HCT116 (cell line): ENCODE data around the gene NFKB1.

Experiments used
- FOSL1 ChIP-seq: IDR thresholded peaks from 2 replicates; pipeline ENCODE4 v1.6.1; 2012; ENCODE audit warnings: low read depth
- POLR2A ChIP-seq: IDR thresholded peaks from 2 replicates; pipeline ENCODE4 v1.7.0; 2011; ENCODE audit warnings: borderline replicate concordance; ENCODE audit not compliant: insufficient read depth, insufficient read length; ENCODE audit errors: extremely low read depth
- TF ChIP-seq, protein P1 (sequence below), 3 experiments: fragments of 200-600 bp in 1 of 3; sonication (generic) in 1 of 3; IDR thresholded peaks in 2 of 3; conservative IDR thresholded peaks in 1 of 3; 2 replicates each; pipeline ENCODE4 v1.5.1; 2012 to 2017; ENCODE audit warnings: low read depth in 2 of 3, low read length in 2 of 3, antibody characterized with exemption in 1 of 3, borderline replicate concordance in 1 of 3, control low read depth in 1 of 3, mild to moderate bottlenecking in 1 of 3, mixed read lengths in 1 of 3, mixed run types in 1 of 3, moderate library complexity in 1 of 3; ENCODE audit not compliant: insufficient read depth in 1 of 3

DNA sequence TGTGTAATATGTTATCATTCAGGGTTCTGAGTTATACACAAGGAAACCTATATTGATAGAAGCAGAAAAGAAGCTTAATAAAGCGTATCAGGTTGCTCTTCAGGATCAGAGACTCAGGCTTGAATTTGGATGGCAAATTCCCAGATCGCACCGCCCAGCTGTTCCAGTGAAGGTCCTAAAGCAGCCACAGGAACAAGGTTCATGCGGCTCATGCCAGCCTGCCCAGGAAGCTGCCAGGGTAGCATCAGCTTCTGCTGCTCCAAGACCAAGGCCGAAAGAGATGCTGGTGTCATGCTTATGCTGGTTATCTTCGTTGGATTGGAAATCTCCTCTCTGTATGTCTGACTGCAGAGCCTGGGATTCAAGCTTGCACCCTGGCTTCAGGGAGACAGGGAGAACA lies 131.9 kb downstream of the NFKB1 start:
- TF ChIP-seq FOSL1 (no peak), POLR2A (no peak)
- TF ChIP-seq, protein P1, sequence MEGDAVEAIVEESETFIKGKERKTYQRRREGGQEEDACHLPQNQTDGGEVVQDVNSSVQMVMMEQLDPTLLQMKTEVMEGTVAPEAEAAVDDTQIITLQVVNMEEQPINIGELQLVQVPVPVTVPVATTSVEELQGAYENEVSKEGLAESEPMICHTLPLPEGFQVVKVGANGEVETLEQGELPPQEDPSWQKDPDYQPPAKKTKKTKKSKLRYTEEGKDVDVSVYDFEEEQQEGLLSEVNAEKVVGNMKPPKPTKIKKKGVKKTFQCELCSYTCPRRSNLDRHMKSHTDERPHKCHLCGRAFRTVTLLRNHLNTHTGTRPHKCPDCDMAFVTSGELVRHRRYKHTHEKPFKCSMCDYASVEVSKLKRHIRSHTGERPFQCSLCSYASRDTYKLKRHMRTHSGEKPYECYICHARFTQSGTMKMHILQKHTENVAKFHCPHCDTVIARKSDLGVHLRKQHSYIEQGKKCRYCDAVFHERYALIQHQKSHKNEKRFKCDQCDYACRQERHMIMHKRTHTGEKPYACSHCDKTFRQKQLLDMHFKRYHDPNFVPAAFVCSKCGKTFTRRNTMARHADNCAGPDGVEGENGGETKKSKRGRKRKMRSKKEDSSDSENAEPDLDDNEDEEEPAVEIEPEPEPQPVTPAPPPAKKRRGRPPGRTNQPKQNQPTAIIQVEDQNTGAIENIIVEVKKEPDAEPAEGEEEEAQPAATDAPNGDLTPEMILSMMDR (IDR thresholded peaks at IDR 0.05 in 2 of 3, conservative IDR thresholded peaks at IDR 0.05 in 1 of 3; ENCODE audit: borderline replicate concordance in 1 of 3, insufficient read depth in 1 of 3, low read depth in 2 of 3, low read length in 2 of 3) = no peak
